NCI-H1694 (cell line): ENCODE data around the gene RRAS2.
A peak's percentile ranks its signal among the peaks of the same experiment; 100 is the strongest.

Experiments
- DNase-seq: peaks from one replicate; lab custom pipeline; 2025; lab: John Stamatoyannopoulos, UW

The RRAS2 gene

GRCh38 chr11:14336507-14337503, 22.2 kb downstream of the RRAS2 start:
- DNase-seq = no peak

DNA sequence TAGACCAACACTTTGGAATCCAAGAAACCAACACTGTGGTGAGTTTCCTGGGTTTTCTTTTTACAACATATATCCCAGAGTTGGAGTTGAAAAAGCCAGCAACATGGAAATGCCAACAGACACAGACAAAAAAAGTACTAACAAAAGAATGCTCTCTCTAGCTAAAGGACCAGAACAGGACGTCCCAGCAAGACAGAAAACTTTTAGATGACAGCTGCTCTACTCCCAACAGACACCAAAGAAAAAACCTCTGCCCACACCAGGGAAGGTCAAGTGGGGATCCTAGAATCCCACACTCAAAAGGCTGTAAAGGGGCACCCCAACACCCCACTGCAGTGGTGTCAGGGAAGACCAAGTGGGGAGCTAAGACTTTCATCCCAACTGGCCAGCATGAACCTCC, 23.3 kb downstream of the RRAS2 start:
- DNase-seq = no peak

DNA sequence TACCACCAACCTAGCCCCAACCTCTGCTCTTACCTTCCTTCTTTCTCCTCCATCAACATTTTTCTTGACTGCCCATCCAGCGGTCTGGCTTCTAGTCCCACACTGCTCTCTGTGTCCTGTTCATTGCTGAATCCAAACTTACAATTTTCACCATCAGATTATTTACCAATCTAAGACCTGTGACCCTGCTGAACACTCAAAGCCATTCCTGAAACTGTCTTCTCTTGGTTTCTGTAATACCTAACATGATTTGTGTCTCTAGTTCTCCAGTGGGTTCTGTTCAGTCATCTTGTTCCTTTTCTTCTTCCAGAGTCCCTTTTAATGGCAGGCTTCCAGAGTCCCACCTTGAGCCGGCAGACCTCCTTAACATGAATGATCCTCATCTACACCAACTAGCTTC, 24.1 kb downstream of the RRAS2 start:
- no peak for DNase-seq

DNA sequence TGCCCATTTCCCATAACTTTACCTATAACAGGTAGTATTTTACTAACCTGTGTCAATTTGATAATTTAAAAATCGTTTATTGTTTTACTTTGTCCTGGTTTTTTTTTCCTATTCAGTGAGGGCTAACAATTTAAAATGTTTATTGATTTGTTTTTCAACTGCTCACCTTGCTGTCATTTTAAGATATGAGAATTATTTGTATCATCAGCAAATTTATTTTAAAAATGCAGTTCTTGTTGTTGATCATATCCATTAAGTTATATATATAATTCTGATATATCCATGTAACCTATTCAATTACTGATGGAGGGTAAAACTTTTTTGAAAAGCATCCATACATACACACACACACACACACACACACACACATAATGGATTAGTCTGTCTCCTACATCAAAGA, 24.8 kb downstream of the RRAS2 start:
- no peak for DNase-seq

- DNase-seq = no peak
These were observed 27.4 kb downstream of the RRAS2 start for GRCh38 chr11:14331476-14332136.

DNA sequence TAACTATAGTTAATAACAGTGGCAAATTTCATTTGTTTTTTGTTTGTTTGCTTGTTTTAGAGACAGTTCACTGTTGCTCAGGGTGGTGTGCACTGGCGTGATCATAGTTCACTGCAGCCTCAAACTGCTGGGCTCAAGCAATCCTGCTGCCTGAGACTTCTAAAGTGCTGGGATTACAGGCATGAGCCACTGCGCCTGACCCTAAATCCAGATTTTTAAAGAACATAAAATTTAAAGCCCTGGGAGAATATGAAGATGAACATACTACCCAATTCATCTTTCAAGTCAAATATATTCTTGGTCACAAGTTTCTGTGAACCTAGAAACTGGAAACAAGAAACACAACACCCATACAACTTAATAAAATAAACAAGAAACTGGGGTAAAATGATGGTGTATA, 28.1 kb downstream of the RRAS2 start:
- DNase-seq = no peak

GRCh38 chr11:14329702-14330101, 29.3 kb downstream of the RRAS2 start:
- DNase-seq = no peak

GRCh38 chr11:14327116-14327515, 31.9 kb downstream of the RRAS2 start:
- DNase-seq = no peak

DNA sequence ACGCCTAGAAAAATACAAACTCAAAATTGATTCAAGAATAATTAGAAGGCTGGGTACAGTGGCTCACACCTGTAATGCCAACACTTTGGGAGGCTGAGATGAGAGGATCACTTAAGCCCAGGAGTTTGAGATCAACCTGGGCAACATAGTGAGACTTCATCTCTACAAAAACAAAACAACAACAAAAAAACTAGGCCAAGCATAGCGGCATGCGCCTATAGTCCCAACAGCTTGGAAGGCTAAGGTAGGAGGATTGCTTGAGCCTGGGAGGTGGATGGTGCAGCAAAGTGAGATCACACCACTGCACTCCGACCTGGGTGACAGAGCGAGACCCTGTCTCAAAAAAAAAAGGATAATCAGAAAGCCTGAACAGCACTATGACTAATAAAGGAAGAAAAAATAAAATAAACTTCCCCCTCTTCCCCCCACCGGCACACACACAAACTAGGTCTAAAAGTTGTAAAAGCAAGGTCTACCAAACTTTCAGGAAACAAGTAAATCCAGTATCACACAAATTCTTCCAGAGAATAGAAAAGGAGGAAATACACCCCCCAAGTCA, 35.8 kb downstream of the RRAS2 start:
- DNase-seq = no peak

- DNase-seq = no peak
These were observed 36.5 kb downstream of the RRAS2 start for GRCh38 chr11:14322510-14322909.

- DNase-seq = no peak
These were observed 39.0 kb downstream of the RRAS2 start for GRCh38 chr11:14320020-14320419.

GRCh38 chr11:14318581-14318981, 40.4 kb downstream of the RRAS2 start:
- no peak for DNase-seq

DNA sequence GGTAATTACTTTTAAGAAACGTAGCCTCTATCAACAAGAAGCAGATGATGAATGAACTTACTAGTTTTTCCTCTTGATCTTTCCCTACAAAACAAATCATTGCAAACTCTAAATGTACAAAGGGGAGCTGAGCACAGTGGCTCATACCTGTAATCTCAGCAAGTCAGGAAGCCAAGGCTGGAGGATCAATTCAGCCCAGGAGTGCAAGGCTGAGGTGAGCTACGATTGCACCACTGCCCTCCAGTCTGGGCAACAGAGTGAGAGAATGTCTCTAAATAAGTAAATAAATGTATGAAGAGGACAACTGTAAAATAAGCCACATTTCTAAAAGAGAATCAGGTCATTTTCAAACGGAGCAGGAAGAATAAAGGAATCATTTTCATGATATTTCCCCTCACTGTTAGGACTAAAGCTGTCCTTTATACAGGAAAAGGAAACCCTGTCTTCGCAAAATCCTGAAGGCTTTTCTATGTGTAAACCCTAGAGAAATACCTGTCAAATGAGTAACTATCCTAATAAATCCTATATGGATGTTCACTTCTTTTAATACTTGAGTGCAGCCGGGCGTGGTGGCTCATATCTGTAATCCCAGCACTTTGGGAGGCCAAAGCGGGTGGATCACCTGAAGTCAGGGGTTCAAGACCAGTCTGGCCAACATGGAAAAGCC, 41.2 kb downstream of the RRAS2 start:
- DNase-seq = no peak

GRCh38 chr11:14315130-14315529, 43.9 kb downstream of the RRAS2 start:
- DNase-seq = no peak

- DNase-seq = no peak
These were observed 44.9 kb downstream of the RRAS2 start for GRCh38 chr11:14314127-14314526.

DNA sequence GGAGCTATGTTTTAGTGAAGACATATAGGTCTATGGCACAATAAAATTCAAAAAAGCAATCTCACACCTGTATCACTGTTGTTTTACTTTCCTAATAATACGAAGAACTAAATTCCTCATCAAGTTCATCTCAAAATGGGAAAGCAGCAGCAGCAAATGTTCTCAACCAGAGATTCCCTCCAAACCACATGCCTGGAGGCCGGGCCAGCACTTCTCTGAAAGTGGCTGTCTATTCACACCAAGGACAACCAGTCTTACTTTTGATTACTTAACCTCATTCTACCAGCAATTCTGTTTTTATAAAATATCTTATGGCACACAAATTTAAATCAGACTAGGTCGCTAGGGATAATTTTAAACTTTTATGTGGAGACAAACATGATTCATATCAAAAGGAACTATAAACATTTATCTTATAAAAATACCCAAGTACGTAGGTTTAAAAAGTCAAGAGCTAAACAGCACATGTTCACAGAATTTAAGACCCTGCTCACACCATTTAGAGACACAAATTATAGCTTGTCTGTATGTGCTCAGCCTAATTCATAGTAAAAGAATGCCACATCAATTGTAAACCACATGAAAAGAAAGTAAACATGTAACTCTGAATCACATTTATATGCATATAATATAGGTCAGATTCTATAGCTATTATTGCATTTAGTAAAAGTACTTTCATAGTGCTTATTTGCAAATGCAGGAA, 46.1 kb downstream of the RRAS2 start:
- no peak for DNase-seq

- DNase-seq = no peak
These were observed 48.3 kb downstream of the RRAS2 start for GRCh38 chr11:14310679-14311078.

DNA sequence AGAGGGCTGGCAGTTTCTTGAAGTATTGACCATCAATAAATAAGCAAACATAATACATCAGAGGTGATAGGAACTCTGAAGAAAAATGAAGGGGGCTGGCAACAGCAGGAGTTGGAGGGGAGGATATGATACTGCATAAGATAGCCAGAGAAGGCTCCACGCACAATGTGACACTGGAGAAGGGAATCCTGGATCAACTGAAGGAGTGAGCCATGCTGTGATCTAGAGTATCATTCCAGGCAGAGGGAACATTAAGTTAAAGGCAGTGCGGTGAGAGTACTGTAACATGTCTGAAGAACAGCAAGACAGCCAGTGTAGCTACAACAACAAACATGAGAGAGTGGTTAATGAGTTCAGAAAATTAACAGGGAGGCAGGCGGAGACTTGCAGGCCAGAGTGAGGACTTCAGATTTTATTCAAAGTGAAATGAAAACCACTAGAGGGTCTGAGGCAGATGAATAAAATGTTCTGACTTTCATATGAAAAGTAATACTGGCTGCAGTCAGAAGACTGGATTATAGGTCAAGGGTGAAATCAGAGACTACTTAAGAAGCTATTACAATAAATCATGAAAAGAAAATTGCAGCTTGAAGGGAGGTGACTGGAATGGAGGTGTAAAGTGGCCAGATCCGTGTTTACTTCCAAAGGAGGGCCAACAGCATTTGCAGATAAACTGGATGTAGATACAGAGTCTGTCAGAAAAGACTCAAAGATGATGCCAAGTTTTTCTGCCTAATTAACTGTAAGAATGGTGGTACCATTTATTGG, 49.4 kb downstream of the RRAS2 start:
- no peak for DNase-seq

GRCh38 chr11:14308897-14309387, 50.0 kb downstream of the RRAS2 start:
- no peak for DNase-seq

GRCh38 chr11:14308114-14308896, 50.7 kb downstream of the RRAS2 start:
- DNase-seq = peak; percentile 10
